ENCODE measurements around the gene CLIC6. TPM values are rescaled to one million over a fixed set of nuclear protein-coding genes. Genes with fewer than 3 reads are reported as not detected.

Gene CLIC6
- total RNA-seq = 0.24 and 0.26 TPM in 2 replicates

GRCh38 chr21:34668803-34669148 is at the start of gene CLIC6:
CLIC6 (plus strand) TSS chr21:34668994; CDS start chr21:34669389, 395 bp downstream.

Other genes starting within 250 kb of the CLIC6 start
- gene SMIM34, start 245.0 kb upstream of the CLIC6 start, total RNA-seq = 0.13 TPM in 1 of 2 replicates, not detected in the other
- gene KCNE1, start 156.8 kb upstream of the CLIC6 start, total RNA-seq = not detected in 2 replicates
- gene RCAN1, start 53.9 kb upstream of the CLIC6 start, total RNA-seq = 19.0 and 34.0 TPM in 2 replicates